HG03469 (cell line): Measurements from ENCODE around the gene C6orf118.

Experiments
- ATAC-seq: cut with Tn5 transposase; IDR thresholded peaks from one replicate; pipeline ENCODE4 v1.9.1; 2021; ENCODE audit warnings: mild to moderate bottlenecking, moderate library complexity, moderate number of reproducible peaks; ENCODE audit not compliant: unreplicated experiment

Gene C6orf118

GRCh38 chr6:165308926-165309731 lies at the start of gene C6orf118:
Gene C6orf118, minus strand, starts transcription at chr6:165309605. Its CDS starts 19 bp downstream, at chr6:165309586.
- no peak for ATAC-seq

DNA sequence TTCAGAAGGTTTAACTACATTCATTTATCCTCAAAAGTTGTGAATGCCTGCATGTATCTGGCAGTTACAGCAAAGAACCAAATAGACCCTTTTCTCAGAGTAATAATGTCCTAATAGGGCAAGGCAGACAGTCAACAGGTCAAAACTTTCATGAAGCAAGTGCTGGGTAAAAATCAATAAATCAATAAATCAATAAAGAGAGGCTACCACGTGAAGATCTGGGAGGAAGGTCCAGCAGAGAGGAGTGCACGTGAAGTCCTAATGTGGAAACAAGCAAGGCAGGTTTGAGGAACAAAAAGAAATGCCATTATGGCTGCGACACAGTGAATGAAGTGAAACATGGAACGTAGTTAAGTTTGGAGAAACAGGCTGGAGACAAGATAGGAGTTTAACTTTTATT lies 36.3 kb upstream of the C6orf118 start:
- ATAC-seq, result no peak

GRCh38 chr6:165340532-165340931 lies 31.1 kb upstream of the C6orf118 start:
- ATAC-seq, result no peak

DNA sequence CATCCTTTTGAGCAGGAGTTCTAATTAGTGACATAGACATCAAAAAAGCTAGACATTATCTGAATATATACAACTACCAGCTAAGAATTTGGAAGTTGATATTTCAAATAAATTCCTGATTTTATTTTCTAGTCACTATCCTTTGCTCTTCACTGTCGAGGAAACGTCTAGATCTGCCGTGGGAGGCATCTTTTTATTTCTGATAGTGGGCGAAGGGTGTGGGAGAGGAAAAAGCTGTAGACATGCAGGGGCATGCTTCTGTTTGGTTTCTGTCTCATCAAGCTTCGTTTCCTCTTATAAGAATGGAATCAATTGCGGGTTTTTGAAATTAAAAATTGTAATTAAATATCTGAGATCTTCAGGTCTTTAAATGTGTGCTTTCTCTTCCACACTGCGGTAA lies 16.2 kb upstream of the C6orf118 start:
- ATAC-seq, result no peak

- ATAC-seq, result no peak
These were observed 12.2 kb upstream of the C6orf118 start for GRCh38 chr6:165321555-165322145.

- no peak for ATAC-seq
These were observed 11.7 kb upstream of the C6orf118 start for GRCh38 chr6:165321150-165321549.

DNA sequence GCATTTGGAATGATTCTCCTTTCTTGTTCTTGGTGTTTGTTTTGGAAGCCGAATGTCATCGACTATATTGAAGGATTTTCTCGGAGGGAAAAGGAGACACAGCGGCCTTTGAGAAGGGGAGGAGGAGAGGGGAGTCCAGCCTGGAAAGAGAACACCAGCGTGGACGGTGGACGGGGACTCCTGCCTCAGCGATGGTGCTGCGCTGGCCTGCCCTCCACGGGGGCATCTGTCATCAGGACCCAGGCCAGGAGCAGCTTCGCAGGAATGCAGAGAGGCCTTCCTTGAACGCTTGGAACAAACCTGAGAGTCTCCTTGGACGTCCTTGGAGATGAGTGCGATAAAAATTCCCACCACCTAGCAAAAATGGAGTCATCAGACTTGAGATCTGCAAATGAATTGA lies 8.3 kb upstream of the C6orf118 start:
- ATAC-seq, result no peak

GRCh38 chr6:165306955-165307354 lies 2.5 kb downstream of the C6orf118 start:
- ATAC-seq, result no peak

GRCh38 chr6:165301372-165302246 lies 7.8 kb downstream of the C6orf118 start:
- no peak for ATAC-seq

- no peak for ATAC-seq
These were observed 8.9 kb downstream of the C6orf118 start for GRCh38 chr6:165300422-165300936.

- ATAC-seq, result no peak
These were observed 10.5 kb downstream of the C6orf118 start for GRCh38 chr6:165298875-165299274.

GRCh38 chr6:165298402-165298801 lies 11.0 kb downstream of the C6orf118 start:
- no peak for ATAC-seq

DNA sequence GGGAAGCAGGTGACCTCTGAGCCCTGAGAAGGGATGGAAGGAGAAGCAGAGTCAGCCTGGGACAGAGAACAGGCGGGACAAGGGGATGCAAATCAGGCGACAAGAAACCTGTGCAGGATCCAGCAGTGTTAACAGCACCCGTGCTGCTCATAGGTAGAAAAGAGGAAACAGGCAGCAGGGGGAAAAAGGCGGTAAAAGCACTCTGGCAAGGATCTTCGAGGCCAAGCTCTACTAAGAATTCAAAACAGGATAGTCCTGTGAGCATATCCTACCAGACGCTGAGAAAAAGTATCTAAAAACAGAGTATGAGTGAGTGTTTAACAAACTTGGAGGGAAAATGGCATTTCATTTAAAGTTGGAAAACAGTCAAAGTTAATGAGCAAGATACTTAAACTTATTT lies 16.7 kb downstream of the C6orf118 start:
- no peak for ATAC-seq

DNA sequence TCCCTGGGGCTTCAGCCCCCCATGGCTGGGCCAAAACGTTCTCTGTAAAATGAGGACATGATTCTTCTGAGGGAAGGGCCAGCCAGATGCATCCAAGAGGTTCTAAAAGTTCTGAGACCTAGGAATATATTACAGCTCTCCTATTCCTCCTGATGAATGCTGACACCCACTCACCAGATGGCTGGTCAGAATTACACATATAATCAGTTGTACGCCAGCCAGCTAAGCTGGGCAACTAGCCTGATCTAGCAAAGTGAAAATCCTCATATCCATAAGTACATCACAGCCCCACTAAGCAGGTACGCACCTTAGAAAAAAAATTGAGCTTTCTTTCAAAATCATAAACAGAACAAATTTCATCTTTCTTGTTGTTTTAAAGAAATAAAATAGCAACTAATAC lies 34.8 kb downstream of the C6orf118 start:
- no peak for ATAC-seq

DNA sequence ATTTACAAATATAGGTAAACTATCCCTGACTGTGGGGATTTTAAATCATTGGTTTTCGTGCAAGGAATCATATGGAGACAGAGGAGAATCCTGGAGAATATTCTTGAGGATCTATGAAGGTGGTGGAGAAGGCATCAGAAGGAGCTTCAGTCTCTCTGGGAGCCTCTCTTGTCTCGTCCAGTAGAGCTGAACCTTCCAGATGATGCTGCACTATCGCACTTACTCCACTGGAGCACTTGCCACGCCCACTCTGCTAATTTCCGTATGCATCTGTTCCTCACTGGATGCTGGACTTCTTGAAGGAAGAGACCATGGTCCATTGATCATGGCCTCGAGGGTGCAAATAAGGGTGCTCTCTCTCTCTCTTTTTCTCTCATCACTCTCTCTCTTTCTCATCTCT lies 36.8 kb downstream of the C6orf118 start:
- ATAC-seq, result no peak

DNA sequence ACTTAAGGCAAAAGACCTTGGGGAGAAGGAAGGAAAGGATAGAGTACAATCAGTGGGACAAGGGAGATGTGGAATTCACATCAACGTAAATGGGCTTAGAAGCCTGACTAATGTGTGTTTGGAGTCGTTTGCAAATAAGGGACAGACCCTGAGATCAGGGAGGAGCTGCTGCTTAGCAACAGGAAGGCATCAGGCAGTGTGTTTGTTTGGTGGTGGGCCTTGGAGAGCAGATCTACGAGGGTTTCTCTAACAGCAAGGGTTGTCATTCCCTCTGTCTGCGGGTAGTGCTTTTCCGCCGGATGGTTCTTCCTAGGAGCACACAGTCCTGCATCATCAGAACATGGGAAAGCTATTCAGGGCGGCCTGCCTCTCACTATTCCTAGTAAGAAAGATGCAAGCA lies 40.4 kb downstream of the C6orf118 start:
- no peak for ATAC-seq

GRCh38 chr6:165266621-165267020 lies 42.8 kb downstream of the C6orf118 start:
- no peak for ATAC-seq

GRCh38 chr6:165266191-165266590 lies 43.2 kb downstream of the C6orf118 start:
- ATAC-seq, result no peak

- no peak for ATAC-seq
These were observed 48.9 kb downstream of the C6orf118 start for GRCh38 chr6:165260462-165260861.

GRCh38 chr6:165249808-165250207 lies 59.6 kb downstream of the C6orf118 start:
- ATAC-seq, result no peak

- ATAC-seq, result no peak
These were observed 63.7 kb downstream of the C6orf118 start for GRCh38 chr6:165245701-165246100.
